B cell (primary cell): Measurements from ENCODE around the gene AP3M1. TPM values are rescaled to one million over a fixed set of nuclear protein-coding genes. Genes with fewer than 3 reads are reported as not detected.

Experiments used
- ATAC-seq: fragments of 200-7000 bp; cut with Tn5 transposase; one replicate; pipeline ENCODE4 v1.10.0; 2021; ENCODE audit warnings: low read depth, mild to moderate bottlenecking, moderate number of reproducible peaks, moderate library complexity
- CTCF ChIA-PET: fragments of 350-600 bp; sonication (Branson Sonifier 250); formaldehyde crosslinking; loops from one replicate; lab custom pipeline; 2021; ENCODE audit warnings: antibody characterized with exemption, inconsistent platforms; lab: Charles Lee
- POLR2A ChIA-PET: fragments of 350-600 bp; sonication (Branson Sonifier 250); formaldehyde crosslinking; loops from one replicate; lab custom pipeline; 2021; ENCODE audit warnings: antibody characterized with exemption; lab: Charles Lee
- DNase-seq: peaks from one replicate; pipeline ENCODE4 v3.0.0; 2013
- H2AFZ ChIP-seq: 2 replicates; pipeline ENCODE4 v1.6.1; 2012; ENCODE audit warnings: mild to moderate bottlenecking, low read depth, low read length; ENCODE audit not compliant: insufficient read depth, poor library complexity, severe bottlenecking
- H3K27ac ChIP-seq, 2 donors: 1 replicate in 1 of 2; 2 replicates in 1 of 2; pipeline ENCODE4 v1.5.1; 2012 to 2013; ENCODE audit warnings: low read length in 2 of 2, mild to moderate bottlenecking in 2 of 2, moderate library complexity in 1 of 2
- H3K27me3 ChIP-seq, 4 experiments: fragments of 200-600 bp in 1 of 4; sonication (generic) in 1 of 4; replicated peaks in 1 of 4; 1 replicate in 2 of 4; 2 replicates in 2 of 4; pipeline versions ENCODE4 v1.6.1 to v1.7.0; 2013 to 2016; ENCODE audit warnings: low read length in 3 of 4, mild to moderate bottlenecking in 2 of 4, mixed read lengths in 1 of 4, moderate library complexity in 1 of 4; ENCODE audit not compliant: insufficient read depth in 4 of 4, control insufficient read depth in 3 of 4; ENCODE audit errors: control extremely low read depth in 1 of 4
- H3K36me3 ChIP-seq, 2 experiments: replicated peaks in 1 of 2; 1 replicate in 1 of 2; 2 replicates in 1 of 2; pipeline versions ENCODE4 v1.6.1 to v1.7.1; 2013; ENCODE audit warnings: low read length in 1 of 2; ENCODE audit not compliant: insufficient read depth in 2 of 2, control insufficient read depth in 1 of 2; ENCODE audit errors: control extremely low read depth in 1 of 2, extremely low read depth in 1 of 2
- H3K4me1 ChIP-seq, 2 donors: fragments of 200-600 bp in 1 of 2; sonication (generic) in 1 of 2; 1 replicate in 1 of 2; 2 replicates in 1 of 2; pipeline versions ENCODE4 v1.5.1 to v1.6.1; 2013 to 2017; ENCODE audit warnings: low read length in 2 of 2; ENCODE audit not compliant: control insufficient read depth in 2 of 2, insufficient read depth in 2 of 2
- H3K4me2 ChIP-seq: replicated peaks from 2 replicates; pipeline ENCODE3; 2012; ENCODE audit warnings: mild to moderate bottlenecking, low read depth, low read length; ENCODE audit not compliant: poor library complexity, severe bottlenecking
- H3K4me3 ChIP-seq, 5 experiments: fragments of 200-600 bp in 1 of 5; sonication (generic) in 1 of 5; 1 replicate in 3 of 5; 2 replicates in 2 of 5; pipeline versions ENCODE4 v1.5.1 to v1.7.0; 2011 to 2016; ENCODE audit warnings: low read length in 4 of 5, mild to moderate bottlenecking in 4 of 5, low read depth in 2 of 5, control low read depth in 1 of 5, moderate library complexity in 1 of 5; ENCODE audit not compliant: insufficient read depth in 1 of 5; ENCODE audit errors: control extremely low read depth in 1 of 5, extremely low read depth in 1 of 5
- H3K79me2 ChIP-seq: fragments of 200-600 bp; sonication (generic); one replicate; pipeline ENCODE4 v1.6.0; 2016; ENCODE audit warnings: low read length; ENCODE audit not compliant: control insufficient read depth, insufficient read depth
- H3K9ac ChIP-seq: fragments of 200-600 bp; sonication (generic); 2 replicates; pipeline ENCODE4 v1.6.1; 2017; ENCODE audit warnings: mild to moderate bottlenecking, low read length, moderate library complexity
- H3K9me3 ChIP-seq, 3 donors: one replicate each; pipeline versions ENCODE4 v1.6.1 to v1.7.1; 2013; ENCODE audit warnings: low read length in 2 of 3; ENCODE audit not compliant: control insufficient read depth in 2 of 3, insufficient read depth in 1 of 3; ENCODE audit errors: control extremely low read depth in 1 of 3
- H4K20me1 ChIP-seq: 2 replicates; pipeline ENCODE4 v1.6.0; 2012; ENCODE audit warnings: mild to moderate bottlenecking, low read length; ENCODE audit not compliant: insufficient read depth, control insufficient read depth, poor library complexity, severe bottlenecking
- H3K27ac Mint-ChIP-seq: one replicate; pipeline ENCODE4 v1.8.0; 2021; ENCODE audit warnings: mixed read lengths
- H3K27me3 Mint-ChIP-seq: one replicate; pipeline ENCODE4 v1.8.0; 2021; ENCODE audit warnings: mixed read lengths
- H3K4me1 Mint-ChIP-seq: one replicate; pipeline ENCODE4 v1.8.0; 2021; ENCODE audit warnings: mixed read lengths
- H3K4me3 Mint-ChIP-seq: one replicate; pipeline ENCODE4 v1.8.0; 2021; ENCODE audit warnings: mixed read lengths
- H3K9me3 Mint-ChIP-seq: one replicate; pipeline ENCODE4 v1.8.0; 2022; ENCODE audit warnings: mixed read lengths; ENCODE audit not compliant: insufficient read depth
- EZH2 ChIP-seq: IDR thresholded peaks from 2 replicates; pipeline ENCODE4 v1.6.1; 2012; ENCODE audit warnings: borderline replicate concordance, low read depth, mild to moderate bottlenecking, moderate library complexity, low read length; ENCODE audit not compliant: insufficient read depth, poor library complexity, severe bottlenecking
- WGBS: methylation state at CpG from one replicate; pipeline ENCODE4 v1.1.5; 2013; ENCODE audit warnings: missing lambda C conversion rate; ENCODE audit not compliant: insufficient coverage; 5-methylcytosine and 5-hydroxymethylcytosine counted together
- intact Hi-C: fragments of 100-400 bp; cut with micrococcal nuclease; formaldehyde crosslinking; loops from one replicate; pipeline ENCODE4 v1.10.0; 2022
- polyA plus RNA-seq: library from polyadenylated mRNA; depleted of rRNA; stranded (reverse); fragments of >200 nt; gene quantifications from 2 replicates; pipeline ENCODE4 v1.2.3, GENCODE V29; 2012
- total RNA-seq, 2 donors: library from RNA; stranded (reverse); fragments of 120-200 nt in 1 of 2; gene quantifications; 1 replicate in 1 of 2; 2 replicates in 1 of 2; pipeline versions ENCODE4 v1.2.3 to v1.2.4, GENCODE V29; 2013 to 2022
- TF ChIP-seq, protein P1 (sequence below): fragments of 200-600 bp; IDR thresholded peaks from one replicate; pipeline ENCODE4 v1.8.0; 2022; ENCODE audit warnings: antibody characterized with exemption, mild to moderate bottlenecking

The AP3M1 gene
- total and polyA plus RNA-seq, 2 donors (not counting 1 experiment from before 2014, with no cell fraction given), result 21.6 to 50.4 TPM

DNA sequence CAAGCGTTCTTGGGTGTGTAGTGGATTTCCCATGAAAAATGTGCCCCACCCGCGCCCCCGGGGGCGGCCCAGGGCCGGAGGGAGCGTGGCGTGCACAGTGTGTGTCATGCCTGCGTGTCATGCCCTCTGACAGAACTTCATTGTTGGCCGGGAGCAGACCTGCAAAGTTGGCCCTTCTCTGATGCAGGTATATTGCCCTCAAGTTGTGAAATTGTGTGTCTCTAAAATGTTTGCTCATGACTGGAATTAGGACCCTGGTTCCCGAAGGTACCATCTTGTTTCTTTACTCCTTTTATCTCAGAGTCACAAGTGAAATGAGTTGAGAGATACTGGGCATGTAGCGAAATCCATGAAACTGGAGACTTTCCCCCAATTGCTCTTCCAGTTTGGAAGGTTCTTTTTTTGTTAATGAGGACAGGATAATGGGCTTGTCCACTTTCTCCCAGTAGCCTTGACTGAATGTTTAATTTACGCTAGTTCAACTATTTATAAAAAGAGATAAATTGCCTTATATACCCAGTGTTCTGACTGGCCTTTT lies 26.6 kb upstream of the AP3M1 start:
- TF ChIP-seq, protein P1, sequence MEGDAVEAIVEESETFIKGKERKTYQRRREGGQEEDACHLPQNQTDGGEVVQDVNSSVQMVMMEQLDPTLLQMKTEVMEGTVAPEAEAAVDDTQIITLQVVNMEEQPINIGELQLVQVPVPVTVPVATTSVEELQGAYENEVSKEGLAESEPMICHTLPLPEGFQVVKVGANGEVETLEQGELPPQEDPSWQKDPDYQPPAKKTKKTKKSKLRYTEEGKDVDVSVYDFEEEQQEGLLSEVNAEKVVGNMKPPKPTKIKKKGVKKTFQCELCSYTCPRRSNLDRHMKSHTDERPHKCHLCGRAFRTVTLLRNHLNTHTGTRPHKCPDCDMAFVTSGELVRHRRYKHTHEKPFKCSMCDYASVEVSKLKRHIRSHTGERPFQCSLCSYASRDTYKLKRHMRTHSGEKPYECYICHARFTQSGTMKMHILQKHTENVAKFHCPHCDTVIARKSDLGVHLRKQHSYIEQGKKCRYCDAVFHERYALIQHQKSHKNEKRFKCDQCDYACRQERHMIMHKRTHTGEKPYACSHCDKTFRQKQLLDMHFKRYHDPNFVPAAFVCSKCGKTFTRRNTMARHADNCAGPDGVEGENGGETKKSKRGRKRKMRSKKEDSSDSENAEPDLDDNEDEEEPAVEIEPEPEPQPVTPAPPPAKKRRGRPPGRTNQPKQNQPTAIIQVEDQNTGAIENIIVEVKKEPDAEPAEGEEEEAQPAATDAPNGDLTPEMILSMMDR, result no peak
- no peak for TF ChIP-seq EZH2
- Histone ChIP-seq H3K27ac (peak overlapping the region; percentile 92 to 95), H3K27me3 (no peaks in the 10 kb centered on the region), H3K79me2 (peaks cover 93% of the 10 kb centered on the region), H3K9ac (peak overlapping the region; percentile 89), H3K4me3 (peak overlapping the region; percentile 63 to 96 (median 91)), H3K9me3 (no peaks in the 10 kb centered on the region), H4K20me1 (peaks cover 5% of the 10 kb centered on the region), H3K4me1 (peaks cover 37 to 54% of the 10 kb centered on the region in 2 donors), H3K36me3 (peaks cover 0 to 2% of the 10 kb centered on the region in 2 experiments), H2AFZ (peak overlapping the region; percentile 97), H3K4me2 (peak overlapping the region; percentile 86)
- H3K4me1 Mint-ChIP-seq, result peaks cover 55% of the 10 kb centered on the region
- intact Hi-C loops, result loop anchor here (1.0 to 5.0 kb wide), 3 partner anchors 13 to 50 kb away; no protein-coding TSS in a partner anchor
- no peaks in the 10 kb centered on the region for H3K9me3 Mint-ChIP-seq
- WGBS, result 1% methylated on average over 9 of the region's 13 CpGs
- CTCF ChIA-PET, result interaction anchor here (1.3 to 2.2 kb wide), 8 partner anchors 11 to 1057 kb away, joined by 3 to 11 read pairs (median 6); partner anchors contain the start of genes ADK and AP3M1
- no peaks in the 10 kb centered on the region for H3K27me3 Mint-ChIP-seq
- POLR2A ChIA-PET, result interaction anchor here (0.6 to 3.5 kb wide), 7 partner anchors 11 to 311 kb away, joined by 3 to 31 read pairs (median 4); partner anchors contain the start of genes ADK and AP3M1
- DNase-seq (no peak), ATAC-seq (peak; percentile 9)
- H3K27ac Mint-ChIP-seq, result peak overlapping the region; percentile 98
- H3K4me3 Mint-ChIP-seq, result peak overlapping the region; percentile 97
